GM19193 (cell line): ENCODE results near the gene PGBD5.

Experiments used
- POLR2A ChIP-seq: IDR thresholded peaks from 4 replicates; pipeline ENCODE4 v1.6.1; 2011; ENCODE audit not compliant: insufficient read depth, insufficient read length; ENCODE audit errors: extremely low read depth

Gene PGBD5, protein sequence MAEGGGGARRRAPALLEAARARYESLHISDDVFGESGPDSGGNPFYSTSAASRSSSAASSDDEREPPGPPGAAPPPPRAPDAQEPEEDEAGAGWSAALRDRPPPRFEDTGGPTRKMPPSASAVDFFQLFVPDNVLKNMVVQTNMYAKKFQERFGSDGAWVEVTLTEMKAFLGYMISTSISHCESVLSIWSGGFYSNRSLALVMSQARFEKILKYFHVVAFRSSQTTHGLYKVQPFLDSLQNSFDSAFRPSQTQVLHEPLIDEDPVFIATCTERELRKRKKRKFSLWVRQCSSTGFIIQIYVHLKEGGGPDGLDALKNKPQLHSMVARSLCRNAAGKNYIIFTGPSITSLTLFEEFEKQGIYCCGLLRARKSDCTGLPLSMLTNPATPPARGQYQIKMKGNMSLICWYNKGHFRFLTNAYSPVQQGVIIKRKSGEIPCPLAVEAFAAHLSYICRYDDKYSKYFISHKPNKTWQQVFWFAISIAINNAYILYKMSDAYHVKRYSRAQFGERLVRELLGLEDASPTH

DNA sequence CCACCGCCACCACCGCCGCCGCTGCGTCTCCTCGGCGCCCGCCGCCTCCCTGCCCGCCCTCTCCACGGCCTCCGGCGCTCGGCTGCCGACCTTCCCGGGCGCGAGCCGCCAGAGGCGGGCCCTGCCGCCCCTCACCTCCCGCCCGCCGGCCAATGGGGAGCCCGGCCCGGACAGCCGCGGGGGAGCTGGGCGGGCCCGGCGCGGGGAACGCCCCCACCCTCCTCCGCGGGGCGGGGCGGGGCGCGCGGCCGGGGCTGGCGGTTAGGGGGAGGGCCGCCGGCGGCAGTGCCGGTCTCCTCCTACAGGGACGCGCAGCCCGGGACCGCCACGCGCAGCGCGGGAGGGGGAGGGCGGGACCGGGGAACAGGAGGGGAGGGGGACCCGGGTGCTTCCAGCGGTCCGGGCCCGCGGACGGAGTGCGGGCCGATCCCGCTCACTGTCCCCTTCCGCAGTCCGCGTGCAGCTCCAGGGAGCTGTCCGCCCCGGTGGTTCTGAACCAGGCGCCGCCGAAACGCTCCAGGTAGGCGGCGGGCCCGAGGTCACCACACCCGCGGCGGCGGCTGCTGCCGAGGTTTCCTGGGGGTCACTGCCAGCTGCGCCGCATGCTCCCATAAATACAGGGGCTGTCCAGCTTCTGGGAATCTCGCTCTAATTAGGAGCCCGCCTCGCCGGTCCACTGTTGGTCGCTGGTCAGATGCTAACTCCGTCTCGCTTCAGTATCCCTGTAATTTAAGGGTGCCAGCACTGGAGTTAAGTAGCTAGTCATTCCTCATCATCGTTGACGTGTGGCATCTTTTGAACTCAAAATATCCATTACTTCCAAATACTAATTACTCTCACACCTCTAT is at the start of gene PGBD5:
TSS of gene PGBD5 (minus strand) at position 87 of the 848 bp plus-strand sequence. CDS start 404 bp downstream, outside the sequence.
- no peak for TF ChIP-seq POLR2A

DNA sequence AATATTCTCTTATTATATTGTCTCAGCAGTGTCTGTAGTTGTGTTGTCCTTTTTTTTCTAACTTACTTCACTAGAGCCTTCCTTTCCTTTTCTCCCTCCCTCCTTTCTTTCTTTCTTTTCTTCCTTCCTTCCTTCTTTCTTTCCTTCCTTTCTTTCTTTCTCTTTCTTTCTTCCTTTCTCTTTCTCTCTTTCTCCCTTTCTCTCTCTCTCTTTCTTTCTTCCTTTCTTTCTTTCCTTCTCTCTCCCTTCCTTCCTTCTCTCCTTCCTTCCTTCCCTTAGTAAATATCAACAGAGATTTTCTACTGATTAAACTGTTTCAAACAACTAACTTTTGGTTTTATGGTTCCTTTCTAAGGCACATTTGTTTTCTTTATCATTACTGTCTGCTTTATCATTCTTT is 43.1 kb upstream of the PGBD5 start:
- TF ChIP-seq POLR2A: no peak

DNA sequence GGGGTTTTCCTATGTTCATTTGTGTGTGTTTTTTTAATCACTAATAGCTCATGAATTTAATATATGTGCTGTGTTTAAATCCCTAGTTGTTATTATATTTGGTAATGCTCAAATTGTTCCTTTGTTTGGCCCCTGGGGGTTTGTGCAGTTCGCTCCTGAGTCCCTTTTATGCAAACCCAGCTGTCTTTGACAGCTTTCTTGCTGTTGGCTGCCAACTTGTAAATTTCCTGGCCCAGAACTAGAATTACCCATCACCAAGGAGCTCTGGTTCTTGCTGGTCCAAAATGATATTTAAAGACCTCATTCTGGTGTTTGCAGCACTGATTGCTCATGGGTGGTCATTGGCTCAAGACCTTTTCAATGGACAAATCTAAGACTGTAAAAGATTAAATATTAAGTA is 39.6 kb upstream of the PGBD5 start:
- no peak for TF ChIP-seq POLR2A

DNA sequence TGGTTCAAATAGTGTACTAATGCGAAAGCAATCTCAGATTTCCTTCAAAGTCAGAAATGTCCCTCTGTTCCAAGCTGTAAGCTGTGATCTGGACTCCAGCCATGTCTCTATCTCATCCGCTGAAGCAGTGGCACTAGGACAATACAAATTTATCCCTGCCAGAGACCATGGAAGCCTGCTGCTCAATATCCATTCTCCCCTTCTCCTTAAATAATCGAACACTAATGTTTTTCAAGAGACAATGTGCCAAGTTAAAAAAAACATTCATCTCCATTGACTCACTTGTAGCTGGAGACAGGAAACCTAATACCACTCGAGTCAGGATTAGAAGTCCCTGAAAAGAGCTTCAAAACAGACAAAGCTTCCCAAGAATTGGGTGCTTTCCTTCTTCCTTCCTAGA is 38.5 kb upstream of the PGBD5 start:
- no peak for TF ChIP-seq POLR2A

DNA sequence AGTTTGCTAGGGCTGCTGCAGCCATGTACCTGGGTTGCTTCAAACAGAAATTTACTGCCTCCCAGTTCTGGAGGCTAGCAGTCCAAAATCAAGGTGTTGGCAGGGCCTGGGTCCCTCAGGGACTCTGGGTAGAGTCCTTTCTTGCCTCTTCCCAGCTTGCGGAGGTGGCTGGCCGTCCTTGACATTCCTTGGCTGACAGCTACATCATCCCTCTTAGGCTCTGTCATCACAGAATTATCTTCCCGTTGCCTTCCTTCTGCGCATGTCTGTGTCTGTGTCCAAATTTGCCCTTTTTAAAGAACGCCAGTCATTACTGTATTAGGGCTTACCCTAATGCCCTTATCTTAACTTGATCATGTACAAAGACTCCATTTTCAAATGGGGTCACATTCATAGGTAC is 37.6 kb upstream of the PGBD5 start:
- no peak for TF ChIP-seq POLR2A

DNA sequence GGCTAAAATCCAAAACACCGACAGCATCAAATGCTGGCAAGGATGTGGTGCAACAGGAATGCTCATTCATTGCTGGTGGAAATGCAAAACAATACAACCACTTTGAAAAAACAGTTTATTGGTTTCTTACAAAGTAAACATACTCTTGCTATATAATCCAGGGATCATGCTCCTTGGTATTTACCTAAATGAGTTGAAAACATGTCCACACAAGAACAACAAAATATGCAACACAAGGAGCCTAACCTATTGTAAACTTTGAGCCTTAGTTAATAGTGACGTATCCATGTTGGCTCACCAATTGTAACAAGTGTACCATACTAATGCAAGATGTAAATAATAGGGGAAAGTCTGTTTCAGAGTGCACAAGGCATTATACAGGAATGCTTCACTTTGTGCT is 37.2 kb upstream of the PGBD5 start:
- no peak for TF ChIP-seq POLR2A

DNA sequence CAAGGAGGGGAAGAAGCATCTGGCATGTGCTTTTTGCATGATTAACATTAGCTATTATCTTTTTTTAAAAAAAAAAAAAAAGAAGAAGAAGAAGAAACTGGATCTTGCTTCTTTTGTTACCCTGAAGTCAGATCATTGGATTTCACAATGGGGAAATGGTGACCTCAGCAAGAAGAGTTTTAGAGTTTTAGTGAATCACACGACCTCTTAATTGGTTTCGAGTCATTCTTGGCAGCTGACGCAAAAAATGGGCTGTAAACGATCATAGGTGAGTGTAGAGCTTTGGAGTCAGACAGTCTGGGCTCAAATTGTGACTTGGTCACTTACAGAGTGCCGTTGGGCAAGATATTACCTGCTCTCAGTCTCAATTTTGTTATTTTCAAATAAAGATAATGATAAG is 33.3 kb upstream of the PGBD5 start:
- no peak for TF ChIP-seq POLR2A

DNA sequence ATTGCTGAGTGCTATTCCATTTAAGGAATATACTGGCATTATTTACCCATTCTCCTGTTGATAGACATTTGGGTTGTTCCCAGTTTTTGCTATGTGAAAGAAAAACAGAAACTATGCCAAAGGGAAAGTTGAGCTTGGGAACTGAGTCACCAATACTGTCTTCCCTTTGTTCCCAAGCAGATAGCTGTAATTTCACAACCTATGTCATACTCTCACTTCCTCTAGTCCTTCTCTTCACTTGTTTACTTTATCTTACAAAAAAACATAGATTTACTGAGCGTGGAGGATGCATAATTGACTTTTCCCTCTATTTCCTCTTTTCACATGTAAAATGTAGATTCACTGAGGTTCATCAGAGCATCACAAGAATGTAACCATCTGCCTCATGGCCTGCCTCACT is 32.4 kb upstream of the PGBD5 start:
- TF ChIP-seq POLR2A: no peak

DNA sequence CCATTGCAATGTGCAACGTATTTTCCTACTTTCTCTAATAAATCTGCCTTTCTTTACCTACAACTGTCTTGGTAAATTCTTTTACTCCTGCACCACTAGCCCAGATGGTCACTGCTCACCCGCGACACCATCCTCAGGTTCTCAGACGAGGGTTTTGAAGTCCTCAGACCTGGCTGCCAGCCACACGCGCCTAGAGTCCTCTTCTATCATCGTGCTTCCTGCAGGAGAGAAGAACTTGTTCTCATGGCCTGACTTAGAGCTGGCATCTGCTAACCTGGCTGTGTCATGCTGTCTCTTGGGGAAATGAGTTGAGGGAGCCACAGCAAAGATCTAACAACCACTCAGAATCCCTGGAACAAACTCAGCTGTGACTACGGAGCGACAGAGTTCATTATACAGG is 30.3 kb upstream of the PGBD5 start:
- no peak for TF ChIP-seq POLR2A

DNA sequence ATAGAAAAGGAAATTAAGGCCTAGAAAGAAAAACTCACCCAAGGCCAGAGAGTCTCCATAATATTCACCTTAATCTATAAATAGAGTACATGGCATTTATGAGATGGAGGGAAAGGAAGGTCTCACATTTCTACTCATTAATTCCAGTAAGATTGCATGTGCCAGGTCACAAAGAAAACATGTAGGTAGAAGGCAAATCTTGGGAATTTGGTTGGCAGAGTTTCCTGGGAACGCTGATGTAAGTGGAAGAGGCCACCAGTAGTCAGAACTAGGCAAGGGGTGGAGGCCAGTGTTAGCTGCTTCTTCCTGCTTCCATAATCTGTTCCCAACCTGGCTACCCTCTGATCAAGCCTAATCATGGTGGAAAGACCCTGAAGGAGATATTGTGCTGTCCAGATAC is 29.2 kb upstream of the PGBD5 start:
- TF ChIP-seq POLR2A: no peak

DNA sequence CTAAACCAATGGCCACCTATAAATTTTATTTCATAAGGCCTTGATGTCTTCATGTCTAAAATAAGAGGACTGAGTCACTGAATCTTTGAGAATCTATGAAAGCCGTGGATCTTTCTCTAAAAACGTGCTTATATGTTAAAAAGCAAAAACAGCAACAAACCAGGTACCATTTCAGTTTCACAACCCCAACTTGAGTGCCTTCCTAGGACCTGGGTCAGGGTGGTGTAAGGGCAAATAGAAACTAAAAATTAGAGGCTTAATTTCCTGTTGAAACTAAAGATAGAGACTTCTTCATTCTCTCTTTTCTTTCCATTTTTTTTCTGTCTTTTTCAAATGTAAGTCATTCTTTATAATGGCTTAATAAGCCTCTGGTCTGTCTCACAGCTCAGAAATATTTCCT is 27.2 kb upstream of the PGBD5 start:
- no peak for TF ChIP-seq POLR2A

DNA sequence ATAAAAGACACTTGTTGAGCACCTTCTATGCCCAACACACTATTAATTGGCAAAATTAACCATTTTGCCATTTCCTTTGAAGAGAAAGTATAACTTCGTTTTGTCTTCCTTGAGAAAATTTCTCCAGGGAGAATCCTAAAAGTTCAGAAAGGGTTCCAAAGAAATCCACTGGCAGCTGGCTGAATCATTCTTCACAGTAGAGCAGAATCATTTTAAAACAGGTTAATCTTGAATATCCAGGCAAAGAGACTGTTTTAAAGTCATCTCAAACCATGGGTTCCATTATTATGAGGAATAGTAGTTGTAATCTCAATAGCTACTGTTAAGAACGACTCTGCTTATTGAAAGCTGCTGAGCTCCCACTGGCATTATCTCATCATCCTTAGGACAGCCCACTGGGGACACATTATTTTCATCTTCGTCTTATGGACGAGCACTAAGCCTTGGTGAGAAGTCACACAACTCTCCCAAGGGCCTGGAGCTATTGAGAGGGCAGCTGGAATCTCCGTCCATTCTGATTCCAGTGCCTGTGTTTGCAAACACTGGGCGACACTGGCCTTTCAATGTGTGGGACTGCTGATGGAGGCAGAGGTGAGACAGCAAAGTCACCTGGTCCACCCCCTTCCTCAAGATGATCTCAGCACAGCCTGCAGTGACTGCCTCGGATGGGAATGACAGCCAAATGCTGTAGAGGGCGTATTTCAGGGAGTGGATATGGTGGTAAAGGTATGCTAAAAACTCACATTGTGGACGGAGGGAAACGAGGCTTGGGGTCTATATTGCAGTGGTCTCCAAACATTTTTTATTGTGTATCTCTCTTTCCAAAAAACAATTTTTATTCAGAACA is 15.3 kb upstream of the PGBD5 start:
- TF ChIP-seq POLR2A: no peak

DNA sequence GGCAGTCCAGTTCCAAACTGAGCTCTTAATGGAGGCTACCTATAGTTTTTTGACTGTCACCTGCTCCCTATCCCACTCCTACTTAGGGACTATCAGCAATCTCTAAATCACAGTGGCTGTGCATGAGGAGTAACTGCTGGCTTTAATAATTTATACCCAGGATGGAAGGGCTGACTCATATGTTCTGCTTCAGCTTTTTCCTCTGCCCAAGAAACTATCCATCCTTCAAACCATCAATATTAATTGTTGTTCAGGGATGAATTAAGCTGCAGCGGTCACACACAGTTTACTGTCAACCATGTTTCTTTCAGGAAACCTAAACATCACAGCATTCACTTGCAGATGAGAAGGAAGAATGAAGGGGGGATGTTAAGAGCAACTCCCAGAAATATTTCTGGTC is 9.0 kb upstream of the PGBD5 start:
- no peak for TF ChIP-seq POLR2A

DNA sequence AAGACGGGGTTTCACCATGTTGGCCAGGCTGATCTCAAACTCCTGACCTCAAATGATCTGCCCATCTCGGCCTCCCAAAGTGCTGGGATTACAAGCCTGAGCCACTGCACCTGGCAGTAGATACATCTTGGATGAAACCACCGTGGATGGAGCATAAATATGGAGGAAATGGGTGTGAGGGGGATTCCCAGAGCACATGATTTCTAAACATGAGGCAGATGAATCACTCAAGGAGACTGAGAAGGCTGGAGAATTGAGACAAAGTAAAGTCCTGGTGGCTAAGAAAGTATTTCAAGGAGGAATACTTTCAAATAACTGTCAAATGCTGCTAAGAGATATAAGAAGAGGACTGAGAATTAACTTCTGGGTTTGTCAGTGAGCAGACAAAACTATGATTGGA is 5.4 kb upstream of the PGBD5 start:
- TF ChIP-seq POLR2A: no peak

DNA sequence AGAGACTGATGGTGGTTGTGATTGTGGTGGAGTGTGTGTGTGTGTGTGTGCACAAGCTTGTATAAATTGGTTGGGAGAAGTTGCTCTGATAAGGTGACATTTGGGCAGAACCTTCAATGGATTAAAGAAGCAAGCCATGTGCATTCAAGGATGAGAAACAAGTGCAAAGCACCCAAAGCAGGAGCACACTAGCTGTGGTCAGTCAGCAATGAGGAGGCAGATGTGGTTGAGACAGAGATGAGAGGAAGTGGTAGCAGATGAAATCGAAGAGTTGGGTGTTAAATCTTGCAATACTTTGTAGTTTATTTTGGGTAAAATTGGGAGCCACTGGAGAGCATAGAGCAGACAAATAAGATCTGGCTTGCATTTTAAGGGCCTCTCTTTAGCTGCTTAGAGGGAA is 4.4 kb upstream of the PGBD5 start:
- TF ChIP-seq POLR2A: no peak

DNA sequence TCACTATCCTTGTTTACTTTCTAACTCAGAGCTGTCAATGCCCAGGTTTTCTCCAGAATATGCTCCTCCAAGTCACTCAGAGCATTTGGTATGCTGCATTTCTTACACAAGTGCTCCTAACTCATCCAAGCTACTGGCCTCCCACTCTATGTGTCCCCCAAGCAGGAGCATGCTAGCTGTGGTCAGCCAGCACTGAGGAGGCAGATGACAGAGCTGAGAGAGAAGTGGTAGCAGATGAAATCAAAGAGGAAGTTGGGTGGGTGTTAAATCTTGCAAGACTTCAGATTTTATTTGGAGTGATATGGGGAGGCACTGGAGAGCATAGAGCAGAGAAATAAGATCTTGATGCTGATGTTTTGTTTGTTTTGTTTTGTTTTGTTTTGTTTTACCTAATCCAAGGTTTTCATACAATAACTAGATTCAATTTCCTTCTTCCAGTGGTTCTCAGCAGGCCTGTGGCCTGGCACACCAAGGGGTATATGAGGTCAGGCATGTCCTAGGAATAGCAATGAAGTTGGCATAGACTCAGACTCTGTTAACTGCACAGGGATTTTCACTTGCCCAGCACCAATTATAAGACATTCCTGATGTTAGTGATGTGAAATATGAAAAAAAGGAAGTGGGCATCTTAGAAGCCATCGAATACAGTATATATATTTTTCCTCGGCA is 3.1 kb upstream of the PGBD5 start:
- TF ChIP-seq POLR2A: no peak
